GM19397 (cell line): Measurements from ENCODE around the gene DUOX1.

Experiments
- ATAC-seq: cut with Tn5 transposase; IDR thresholded peaks from one replicate; pipeline ENCODE4 v1.9.1; 2021; ENCODE audit warnings: mild to moderate bottlenecking, moderate library complexity; ENCODE audit not compliant: unreplicated experiment

Gene DUOX1

GRCh38 chr15:45105586-45105985 is 24.2 kb upstream of the DUOX1 start:
- ATAC-seq = no peak

- no peak for ATAC-seq
Observed at GRCh38 chr15:45106002-45106790, 23.6 kb upstream of the DUOX1 start.

GRCh38 chr15:45107941-45108630 is 21.7 kb upstream of the DUOX1 start:
- no peak for ATAC-seq

GRCh38 chr15:45110256-45110820 is 19.5 kb upstream of the DUOX1 start:
- no peak for ATAC-seq

- no peak for ATAC-seq
Observed at GRCh38 chr15:45111390-45112142, 18.2 kb upstream of the DUOX1 start.

GRCh38 chr15:45112143-45112590 is 17.6 kb upstream of the DUOX1 start:
- no peak for ATAC-seq

- no peak for ATAC-seq
Observed at GRCh38 chr15:45112591-45113379, 17.0 kb upstream of the DUOX1 start.

- no peak for ATAC-seq
Observed at GRCh38 chr15:45113380-45113990, 16.3 kb upstream of the DUOX1 start.

GRCh38 chr15:45114076-45114750 is 15.6 kb upstream of the DUOX1 start, which contains the start of the genes DUOX2 and DUOXA2:
Gene DUOX2 (minus strand): TSS chr15:45114172. CDS start chr15:45113411, 761 bp downstream.
Gene DUOXA2 (plus strand): TSS chr15:45114326. CDS start chr15:45114606, 280 bp downstream.
- ATAC-seq = no peak

GRCh38 chr15:45114751-45115085 is 15.1 kb upstream of the DUOX1 start:
- ATAC-seq = no peak

GRCh38 chr15:45115312-45115820 is 14.4 kb upstream of the DUOX1 start:
- no peak for ATAC-seq

GRCh38 chr15:45116006-45116481 is 13.8 kb upstream of the DUOX1 start:
- ATAC-seq = no peak

- no peak for ATAC-seq
Observed at GRCh38 chr15:45116482-45117307, 13.1 kb upstream of the DUOX1 start.

GRCh38 chr15:45117308-45118130 is 12.3 kb upstream of the DUOX1 start:
- ATAC-seq = peak; percentile 10

GRCh38 chr15:45118131-45118588 is 11.6 kb upstream of the DUOX1 start:
- peak; percentile 93 for ATAC-seq

GRCh38 chr15:45118996-45119395 is 10.8 kb upstream of the DUOX1 start:
- ATAC-seq = no peak
